ENCODE results near the gene CES4A.

DNA sequence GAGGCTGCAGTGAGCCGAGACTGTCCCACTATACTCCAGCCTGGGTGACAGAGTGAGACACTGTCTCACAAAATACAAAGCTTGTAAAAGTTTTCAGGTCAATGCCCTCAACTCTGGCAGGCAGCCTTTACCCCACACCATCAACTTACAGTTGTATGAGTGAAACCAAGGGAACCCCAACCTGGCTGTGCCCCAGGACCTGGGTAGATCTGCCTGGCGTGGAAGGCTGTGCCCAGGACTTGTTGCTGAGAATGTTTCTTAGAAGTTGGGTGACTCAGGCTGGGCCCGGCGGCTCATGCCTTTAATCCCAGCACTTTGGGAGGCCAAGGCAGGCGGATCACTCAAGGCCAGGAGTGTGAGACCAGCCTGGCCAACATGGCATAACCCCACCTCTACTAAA lies 19.5 kb upstream of the CES4A start:
- TF ChIP-seq, protein P1, sequence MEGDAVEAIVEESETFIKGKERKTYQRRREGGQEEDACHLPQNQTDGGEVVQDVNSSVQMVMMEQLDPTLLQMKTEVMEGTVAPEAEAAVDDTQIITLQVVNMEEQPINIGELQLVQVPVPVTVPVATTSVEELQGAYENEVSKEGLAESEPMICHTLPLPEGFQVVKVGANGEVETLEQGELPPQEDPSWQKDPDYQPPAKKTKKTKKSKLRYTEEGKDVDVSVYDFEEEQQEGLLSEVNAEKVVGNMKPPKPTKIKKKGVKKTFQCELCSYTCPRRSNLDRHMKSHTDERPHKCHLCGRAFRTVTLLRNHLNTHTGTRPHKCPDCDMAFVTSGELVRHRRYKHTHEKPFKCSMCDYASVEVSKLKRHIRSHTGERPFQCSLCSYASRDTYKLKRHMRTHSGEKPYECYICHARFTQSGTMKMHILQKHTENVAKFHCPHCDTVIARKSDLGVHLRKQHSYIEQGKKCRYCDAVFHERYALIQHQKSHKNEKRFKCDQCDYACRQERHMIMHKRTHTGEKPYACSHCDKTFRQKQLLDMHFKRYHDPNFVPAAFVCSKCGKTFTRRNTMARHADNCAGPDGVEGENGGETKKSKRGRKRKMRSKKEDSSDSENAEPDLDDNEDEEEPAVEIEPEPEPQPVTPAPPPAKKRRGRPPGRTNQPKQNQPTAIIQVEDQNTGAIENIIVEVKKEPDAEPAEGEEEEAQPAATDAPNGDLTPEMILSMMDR (conservative IDR thresholded peaks at IDR 0.05; ENCODE audit: low read length) = no peak
- no peak for TF ChIP-seq EZH2phosphoT487 (IDR thresholded peaks at IDR 0.05; ENCODE audit: borderline replicate concordance)

Measured in Loucy (cell line).